HG02840 (cell line): ENCODE results near the gene PTK7.

Experiments
- ATAC-seq: cut with Tn5 transposase; IDR thresholded peaks from one replicate; pipeline ENCODE4 v1.9.1; 2021; ENCODE audit warnings: mild to moderate bottlenecking, moderate library complexity, moderate number of reproducible peaks; ENCODE audit not compliant: unreplicated experiment, low FRiP score

PTK7 gene

DNA sequence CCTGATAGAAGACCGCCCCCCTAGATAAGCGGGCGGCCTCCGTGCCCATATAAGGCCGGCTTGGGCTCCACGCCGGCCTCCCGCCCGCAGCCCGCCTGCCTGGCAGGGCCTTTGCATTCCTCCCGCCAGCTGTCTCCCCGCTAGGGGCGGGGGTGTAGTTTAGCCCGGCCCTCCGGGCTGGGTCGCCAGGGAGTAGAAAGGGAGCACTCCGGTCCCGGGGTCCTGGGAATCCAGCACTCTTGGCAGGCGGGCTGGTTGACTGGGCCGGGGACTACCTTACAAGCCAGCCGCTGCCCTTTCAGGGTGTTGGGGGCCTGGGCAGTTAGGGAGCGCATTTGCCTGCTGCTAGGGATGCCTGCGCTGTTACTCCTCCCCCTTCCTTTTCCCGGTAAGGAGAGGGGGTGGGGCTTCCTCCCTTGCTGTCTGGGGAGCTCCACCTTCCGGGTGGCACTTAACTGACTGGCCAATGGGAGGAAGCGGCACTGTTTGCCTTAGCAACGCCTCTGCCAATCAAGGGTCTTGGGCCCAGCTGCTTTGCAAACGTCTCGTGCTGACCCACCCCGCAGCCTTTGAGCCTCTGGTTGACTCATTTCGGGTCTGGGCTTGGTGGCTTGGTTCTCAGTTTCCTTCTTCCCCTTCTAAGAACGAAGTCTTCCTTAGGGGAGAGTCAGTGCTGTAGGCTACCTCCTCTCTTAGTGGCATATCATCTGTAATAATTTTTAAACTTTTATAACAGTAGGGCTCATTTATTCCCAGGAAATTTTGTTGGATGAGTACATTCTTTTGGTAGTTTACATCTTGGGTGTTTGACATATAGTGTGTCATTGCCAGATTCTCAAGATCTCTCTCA lies 98.4 kb downstream of the PTK7 start:
- ATAC-seq, result peak; percentile 72

DNA sequence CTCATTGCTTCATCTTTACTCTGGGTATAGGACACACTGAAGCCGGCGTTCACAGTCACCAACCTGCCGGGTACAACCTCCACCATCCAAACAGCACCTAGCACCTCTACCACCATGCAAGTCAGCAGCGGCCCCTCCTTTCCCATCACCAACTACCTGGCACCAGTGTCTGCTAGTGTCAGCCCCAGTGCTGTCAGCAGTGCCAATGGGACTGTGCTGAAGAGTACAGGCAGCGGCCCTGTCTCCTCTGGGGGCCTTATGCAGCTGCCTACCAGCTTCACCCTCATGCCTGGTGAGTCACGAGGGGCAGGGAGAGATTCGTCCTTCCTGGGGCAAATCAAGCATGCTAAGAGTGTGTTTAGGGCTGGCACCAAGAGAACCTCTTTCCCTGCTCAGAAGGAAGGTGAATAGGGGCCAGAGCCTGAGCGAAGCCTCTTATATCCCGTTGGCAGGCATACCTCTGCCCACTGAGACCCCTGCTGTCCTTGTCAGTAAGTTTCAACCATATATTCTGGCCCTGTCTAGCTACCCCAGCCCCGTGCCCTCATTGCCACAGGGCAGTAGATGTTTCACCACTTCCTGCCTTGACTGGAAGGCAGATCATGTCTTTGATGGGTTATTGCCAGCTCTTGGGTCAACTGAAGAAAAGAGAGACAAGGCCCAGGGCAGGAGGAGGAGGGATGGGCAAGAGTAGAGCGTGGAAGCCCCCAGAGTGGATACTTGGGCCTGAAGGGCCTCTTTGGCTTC lies 99.7 kb downstream of the PTK7 start:
- ATAC-seq, result no peak

DNA sequence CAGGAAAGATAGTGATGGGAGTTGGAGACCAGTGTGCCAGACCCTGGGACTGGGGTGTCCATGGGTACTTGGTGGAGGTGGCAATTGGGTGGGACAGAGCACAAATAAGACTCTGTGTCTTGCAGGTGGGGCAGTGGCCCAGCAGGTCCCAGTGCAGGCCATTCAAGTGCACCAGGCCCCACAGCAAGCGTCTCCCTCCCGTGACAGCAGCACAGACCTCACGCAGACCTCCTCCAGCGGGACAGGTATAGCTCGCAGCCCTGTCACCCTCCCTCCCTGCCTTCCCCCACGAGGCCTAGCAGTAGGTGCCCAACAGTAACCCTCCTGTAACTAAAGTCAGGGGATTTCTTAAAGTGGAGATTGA lies 100.3 kb downstream of the PTK7 start:
- ATAC-seq, result no peak

DNA sequence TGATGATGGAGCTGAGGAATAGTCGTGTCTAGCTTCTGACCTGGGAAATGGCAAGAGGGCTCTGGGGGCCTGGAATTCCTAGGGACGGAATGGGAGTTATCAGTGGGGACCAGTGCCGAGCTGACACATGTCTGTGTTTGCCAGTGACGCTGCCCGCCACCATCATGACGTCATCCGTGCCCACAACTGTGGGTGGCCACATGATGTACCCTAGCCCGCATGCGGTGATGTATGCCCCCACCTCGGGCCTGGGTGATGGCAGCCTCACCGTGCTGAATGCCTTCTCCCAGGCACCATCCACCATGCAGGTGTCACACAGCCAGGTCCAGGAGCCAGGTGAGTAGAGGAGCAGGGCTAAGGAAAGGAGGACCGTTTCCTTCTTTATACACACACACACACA lies 102.0 kb downstream of the PTK7 start:
- ATAC-seq, result no peak

DNA sequence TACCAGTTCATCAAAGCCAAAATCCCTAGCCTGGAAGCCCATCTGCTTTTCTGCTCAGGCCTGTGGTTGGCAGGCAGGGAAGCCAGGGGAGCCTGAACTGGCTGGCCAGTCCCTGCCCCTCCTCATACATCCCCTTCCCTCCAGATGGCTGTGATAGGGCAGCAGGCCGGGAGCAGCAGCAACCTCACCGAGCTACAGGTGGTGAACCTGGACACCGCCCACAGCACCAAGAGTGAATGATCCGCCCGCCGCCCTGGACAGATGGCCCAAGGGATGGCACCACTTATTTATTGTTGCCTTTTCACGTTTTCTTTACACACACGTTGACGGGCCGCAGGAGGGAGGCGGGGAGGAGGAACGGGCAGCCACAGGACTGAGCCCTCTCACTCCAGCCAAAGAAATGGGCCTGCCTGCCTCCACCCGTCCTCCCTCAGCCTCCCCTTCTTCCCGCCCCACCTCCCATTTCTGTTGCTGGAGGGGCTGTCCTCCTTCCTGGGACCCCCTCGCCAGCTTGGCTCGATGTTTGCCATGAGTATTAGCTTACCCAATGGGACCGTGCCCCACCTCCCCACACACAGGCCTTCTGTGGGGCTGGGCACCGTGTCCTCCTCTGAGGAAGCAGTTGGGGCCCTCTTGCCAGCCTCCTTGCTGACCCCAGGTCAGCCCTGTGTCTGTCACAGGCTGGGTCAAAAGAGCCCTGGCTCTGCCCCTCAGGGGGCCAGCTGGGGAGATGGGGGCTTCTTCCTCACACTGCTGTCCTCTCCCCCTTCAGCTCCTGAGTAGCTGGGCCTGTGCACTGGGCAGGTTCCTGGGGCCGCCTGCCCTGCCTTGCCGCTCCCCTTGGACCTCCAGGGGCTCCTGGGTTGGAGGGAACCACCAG lies 103.1 kb downstream of the PTK7 start:
- ATAC-seq, result no peak

DNA sequence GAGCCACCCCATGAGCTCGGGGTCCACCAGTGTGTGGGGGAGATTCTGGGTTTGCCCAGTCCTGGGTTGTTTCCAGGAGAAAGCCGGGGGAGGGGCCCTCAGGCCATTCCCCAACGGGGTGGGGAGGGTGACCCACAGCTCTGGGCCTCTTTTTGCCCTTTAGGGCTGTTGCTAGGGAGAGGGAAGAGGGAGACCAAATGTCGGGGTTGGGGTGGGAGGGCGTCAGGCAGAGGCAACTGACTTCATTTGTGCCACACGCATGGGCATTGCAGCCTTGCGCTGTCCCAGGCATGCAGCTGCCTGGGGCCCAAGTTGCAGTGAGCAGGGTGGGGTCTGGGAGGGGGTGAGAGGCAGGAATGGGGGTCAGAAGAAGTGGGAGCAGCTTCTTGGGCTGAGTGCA lies 103.9 kb downstream of the PTK7 start:
- no peak for ATAC-seq

DNA sequence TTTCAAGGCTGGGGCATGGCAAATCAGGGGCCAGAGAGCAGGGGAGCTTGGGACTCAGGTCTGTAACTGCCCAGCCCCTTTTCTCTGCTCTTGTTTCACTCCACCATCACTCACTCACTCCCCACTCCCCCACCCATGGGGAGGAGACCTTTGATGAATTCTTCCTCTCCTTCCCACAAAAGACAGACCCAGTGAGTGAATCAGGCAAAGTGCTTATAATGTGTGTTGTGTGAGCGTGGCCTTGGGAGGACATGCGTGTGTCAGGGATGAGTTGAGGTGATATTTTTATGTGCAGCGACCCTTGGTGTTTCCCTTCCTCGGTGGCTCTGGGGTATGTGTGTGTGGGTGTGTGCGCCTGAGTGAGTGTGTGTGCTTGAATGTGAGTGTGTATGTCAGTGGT lies 104.9 kb downstream of the PTK7 start:
- no peak for ATAC-seq

DNA sequence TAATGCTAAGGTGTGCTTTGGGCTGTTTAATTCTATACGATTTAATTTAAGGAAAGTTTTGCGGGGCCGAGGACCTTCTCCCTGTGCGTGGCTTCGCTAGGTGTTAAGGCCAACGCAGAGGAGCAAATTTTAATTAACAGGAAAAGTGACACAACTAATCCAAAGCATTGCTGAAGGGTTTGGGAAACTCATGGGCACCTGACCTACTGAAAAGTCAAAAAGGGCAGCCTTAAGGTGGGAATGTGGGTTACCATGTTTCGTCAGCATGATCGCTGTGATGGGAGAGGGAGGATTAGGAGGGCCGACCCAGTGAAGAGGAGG lies 105.5 kb downstream of the PTK7 start:
- ATAC-seq, result no peak

DNA sequence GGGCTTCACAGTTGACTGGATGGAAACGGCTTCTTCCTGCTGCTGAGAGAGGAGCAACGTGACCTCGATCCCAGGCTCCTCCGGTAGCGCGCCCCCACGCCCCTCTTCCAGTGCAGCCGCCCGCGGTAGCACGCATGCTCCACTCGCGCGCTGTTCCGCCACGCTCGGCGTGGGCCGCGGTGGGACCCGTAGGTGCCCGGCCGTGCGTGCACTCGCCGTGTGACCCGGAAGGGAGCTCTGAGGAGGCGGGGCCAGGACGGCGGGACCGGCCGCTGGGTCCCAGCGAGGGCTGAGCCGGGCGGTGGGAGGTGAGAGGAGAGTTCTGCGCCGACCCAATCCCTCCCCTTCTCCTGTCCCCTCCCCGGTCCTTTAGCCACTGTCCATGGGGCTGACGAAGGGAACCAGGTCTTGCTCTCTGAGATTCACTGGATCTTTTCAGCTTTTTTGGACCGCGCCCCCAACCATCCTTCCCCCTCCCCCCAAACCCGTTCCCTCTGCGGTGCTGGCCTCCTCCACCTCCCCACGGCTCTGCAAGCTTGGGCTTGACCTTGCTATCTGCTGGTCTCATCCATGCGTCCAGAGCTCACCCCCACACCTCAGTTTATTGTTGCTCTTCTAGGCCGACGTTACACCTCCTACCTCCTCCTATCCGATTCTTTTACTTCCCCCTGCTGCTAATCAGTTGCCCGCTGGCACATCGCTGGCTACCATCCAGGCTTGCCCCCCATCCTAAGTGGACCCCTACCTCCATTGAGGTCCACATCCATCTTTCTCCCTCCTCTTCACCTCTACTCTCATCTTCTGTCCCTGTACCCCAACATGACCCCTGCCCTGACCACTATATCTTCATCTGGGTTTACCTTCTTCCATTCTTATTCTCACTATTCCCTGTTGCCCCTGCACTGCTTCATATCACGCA lies 106.1 kb downstream of the PTK7 start, which contains the start of gene CUL9:
CUL9 (plus strand) TSS at position 255 of the 919 bp plus-strand sequence. CDS start 2,115 bp downstream, outside the sequence.
- ATAC-seq, result peak; percentile 79

DNA sequence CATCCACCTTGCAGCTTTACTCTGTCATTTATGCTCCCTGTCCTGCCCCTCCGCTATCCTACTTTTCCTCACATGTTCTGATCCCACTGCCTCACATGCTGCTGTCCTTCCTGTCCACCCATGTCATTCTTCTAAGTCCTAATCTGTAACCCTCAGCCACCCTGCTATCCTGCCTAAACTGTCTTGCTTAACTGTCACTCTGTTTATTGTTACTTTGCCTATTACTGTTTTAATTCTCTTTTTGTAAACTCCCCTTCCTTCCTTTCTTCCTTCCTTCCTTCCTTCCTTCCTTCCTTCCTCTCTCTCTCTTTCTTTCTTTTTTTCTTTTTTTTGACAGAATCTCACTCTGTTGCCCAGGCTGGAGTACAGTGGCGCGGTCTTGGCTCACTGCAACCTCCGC lies 107.3 kb downstream of the PTK7 start:
- no peak for ATAC-seq

DNA sequence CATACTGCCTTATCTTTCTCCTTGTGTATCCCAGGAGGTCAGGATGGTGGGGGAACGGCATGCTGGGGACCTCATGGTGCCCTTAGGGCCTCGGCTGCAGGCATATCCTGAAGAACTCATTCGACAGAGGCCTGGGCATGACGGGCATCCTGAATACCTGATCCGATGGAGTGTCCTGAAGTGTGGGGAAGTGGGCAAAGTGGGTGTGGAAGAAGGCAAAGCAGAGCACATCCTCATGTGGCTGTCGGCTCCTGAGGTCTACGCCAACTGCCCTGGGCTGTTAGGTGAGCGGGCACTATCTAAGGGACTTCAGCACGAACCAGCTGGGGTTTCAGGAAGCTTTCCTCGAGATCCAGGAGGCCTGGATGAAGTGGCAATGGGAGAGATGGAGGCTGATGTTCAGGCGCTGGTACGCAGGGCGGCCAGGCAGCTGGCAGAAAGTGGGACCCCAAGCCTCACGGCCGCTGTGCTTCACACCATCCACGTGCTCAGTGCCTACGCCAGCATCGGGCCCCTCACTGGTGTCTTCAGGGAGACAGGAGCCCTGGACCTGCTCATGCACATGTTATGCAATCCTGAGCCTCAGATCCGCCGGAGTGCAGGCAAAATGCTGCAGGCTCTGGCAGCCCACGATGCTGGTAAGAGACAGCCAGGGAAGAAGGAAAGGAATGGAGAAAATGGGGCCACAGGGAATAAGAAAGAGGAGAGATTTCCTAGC lies 108.3 kb downstream of the PTK7 start:
- no peak for ATAC-seq

DNA sequence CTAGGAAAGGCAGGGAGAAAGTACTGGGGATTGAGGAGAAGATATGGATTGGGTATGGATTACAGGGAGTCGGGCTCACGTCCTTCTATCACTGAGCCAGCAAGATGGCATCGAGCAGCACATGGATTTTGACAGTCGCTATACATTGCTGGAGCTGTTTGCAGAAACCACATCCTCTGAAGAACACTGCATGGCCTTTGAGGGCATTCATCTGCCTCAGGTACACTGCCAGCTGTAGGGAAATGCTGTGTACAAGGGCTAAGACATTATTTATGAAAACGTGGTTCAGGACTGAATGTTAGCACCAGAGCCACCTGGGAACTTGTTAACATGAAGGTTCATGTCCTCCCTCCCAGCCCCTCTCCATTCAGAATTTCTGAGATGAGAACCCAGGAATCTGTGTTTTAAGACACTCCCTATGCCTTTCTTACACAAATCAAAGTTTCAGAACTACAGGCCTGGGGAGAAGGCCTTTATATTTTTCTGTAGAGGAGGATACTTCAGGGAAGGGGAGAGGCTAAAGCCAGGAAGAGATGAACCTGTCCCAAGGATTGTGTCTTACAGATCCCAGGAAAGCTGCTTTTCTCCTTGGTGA lies 109.4 kb downstream of the PTK7 start:
- no peak for ATAC-seq

DNA sequence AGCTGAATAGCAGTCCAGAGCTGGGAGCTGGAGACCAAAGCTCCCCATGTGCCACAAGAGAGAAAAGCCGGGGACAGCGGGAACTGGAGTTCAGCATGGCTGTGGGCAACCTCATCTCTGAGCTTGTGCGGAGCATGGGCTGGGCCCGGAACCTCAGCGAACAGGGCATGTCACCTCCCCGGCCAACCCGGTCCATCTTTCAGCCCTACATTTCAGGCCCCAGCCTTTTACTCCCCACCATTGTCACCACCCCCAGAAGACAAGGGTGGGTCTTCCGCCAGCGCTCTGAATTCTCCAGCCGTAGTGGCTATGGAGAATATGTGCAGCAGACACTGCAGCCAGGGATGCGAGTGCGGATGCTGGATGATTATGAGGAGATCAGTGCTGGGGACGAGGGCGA lies 109.9 kb downstream of the PTK7 start:
- ATAC-seq, result no peak

DNA sequence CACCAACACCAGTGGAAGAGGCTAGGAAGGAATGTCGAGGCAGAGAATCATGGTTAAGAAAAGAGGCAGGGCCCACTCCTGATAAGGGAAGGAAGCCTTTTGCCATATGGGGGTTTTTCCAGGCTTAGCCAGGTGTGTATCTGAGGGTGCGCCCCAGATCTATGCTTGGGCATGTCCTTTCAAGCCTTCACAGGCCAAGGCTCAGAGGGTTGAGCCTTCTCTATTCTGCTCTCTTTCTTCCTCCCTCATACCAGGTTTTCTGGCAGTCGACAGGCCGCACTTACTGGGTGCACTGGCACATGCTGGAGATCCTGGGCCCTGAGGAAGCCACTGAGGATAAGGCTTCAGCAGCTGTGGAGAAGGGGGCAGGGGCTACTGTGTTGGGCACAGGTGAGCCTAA lies 110.6 kb downstream of the PTK7 start:
- ATAC-seq, result no peak

DNA sequence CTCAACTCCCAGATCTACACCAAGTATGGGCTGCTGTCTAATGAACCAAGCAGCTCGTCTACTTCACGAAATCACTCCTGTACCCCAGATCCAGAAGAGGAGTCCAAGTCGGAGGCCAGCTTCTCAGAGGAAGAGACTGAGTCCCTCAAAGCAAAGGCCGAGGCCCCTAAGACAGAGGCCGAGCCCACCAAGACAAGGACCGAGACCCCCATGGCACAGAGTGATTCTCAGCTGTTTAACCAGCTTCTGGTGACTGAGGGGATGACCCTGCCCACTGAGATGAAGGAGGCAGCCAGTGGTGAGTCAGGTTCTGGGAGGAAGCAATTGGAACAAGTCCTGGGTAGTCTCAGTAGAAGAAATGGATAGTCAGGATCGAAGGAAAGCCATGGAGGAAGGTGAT lies 111.7 kb downstream of the PTK7 start:
- ATAC-seq, result no peak

DNA sequence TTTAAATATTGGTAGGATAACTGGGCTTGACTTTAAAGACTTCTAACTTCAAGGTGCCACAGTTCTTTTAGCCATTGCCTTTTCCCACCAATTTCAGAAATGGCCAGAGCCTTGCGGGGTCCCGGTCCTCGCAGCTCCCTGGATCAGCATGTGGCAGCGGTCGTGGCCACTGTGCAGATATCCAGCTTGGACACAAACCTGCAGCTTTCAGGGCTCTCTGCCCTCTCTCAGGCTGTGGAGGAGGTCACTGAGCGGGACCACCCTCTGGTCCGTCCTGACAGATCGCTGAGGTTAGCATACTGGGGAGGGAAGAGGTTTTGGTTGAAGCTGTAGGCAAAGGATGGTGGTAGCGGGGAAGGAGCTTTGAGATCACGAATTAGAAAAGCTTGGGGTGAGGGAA lies 112.3 kb downstream of the PTK7 start:
- ATAC-seq, result no peak

DNA sequence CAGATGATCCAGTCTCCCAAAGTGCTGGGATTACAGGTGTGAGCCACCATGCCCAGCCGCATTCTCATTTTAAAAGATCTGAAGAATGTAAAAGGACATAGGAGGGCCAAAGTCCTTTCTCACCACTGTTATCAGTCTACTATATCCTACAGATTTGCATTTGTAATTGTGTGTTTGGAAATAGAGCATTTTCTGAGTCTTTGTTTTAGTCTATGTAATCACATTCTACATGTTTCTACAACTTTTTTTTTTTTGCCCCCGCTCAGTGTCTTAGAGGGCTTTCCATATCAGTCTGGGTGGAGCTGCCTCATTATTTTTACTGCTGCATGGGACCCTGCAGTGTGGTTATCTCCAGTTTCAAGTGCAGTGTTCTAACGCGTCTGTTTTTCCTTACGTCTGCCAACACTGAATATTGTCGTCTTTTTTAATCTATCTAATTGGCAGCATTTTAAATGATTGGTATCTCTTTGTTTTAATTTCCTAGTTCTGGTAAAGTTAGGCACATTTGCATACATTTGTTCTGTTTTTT lies 113.7 kb downstream of the PTK7 start:
- no peak for ATAC-seq

DNA sequence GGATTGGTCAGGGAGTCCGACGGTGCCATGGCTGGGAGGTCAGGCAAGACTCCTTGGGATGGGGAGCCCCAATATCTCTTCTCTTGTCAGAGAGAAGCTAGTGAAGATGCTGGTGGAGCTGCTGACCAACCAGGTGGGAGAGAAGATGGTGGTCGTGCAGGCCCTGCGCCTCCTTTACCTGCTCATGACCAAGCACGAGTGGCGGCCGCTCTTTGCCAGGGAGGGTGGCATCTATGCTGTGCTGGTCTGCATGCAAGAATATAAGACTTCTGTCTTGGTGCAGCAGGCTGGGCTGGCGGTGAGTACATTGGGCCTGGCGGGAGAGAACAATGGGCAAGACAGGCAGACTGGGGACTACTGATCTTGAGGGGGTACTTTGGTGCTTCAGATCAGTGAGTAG lies 116.8 kb downstream of the PTK7 start:
- ATAC-seq, result no peak

DNA sequence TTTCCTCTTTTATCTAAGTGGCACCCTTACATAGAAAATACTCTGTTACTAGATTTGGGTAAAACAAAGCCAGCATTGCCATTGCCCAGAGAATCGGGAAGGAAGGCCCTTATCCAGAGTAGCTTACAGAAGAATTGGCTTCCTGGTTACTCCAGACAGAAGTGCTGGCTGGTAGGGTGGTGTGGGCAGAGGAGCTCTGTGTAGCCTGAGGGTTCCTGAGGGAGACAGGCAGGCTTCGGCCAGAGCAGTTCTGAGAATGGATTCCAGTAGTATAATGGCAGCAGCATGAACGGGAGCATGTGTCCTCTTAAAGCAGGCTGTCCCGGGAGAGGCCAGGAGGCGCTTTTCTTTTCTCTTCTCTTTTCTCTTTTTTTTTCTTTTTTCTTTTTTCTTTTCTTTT lies 117.8 kb downstream of the PTK7 start:
- no peak for ATAC-seq
